ENCODE results near the gene NXPE2. TPM values are rescaled to one million over a fixed set of nuclear protein-coding genes. Genes with fewer than 3 reads are reported as not detected.
A peak's percentile ranks its signal among the peaks of the same experiment; 100 is the strongest.

Gene NXPE2
- polyA plus RNA-seq, 1 donor: 0.06 TPM

GRCh38 chr11:114738954-114739353 is 60.6 kb downstream of the NXPE2 start:
- Histone ChIP-seq H3K27me3 (ENCODE audit: control insufficient read depth, insufficient read depth, low read length) (no peaks in the 10 kb centered on the region), H3K4me3 (ENCODE audit: low read length) (no peak overlapping the region), H3K9me3 (ENCODE audit: control insufficient read depth, low read depth, low read length) (no peaks in the 10 kb centered on the region), H3K4me1 (ENCODE audit: control insufficient read depth, insufficient read depth, low read length) (no peaks in the 10 kb centered on the region), H3K36me3 (ENCODE audit: control insufficient read depth, insufficient read depth, low read length) (no peaks in the 10 kb centered on the region), H3K27ac (ENCODE audit: low read length) (no peak overlapping the region)
- DNase-seq: peak; percentile 17 to 23

GRCh38 chr11:114745150-114745671 is 66.9 kb downstream of the NXPE2 start:
- peaks cover 3% of the 10 kb centered on the region for H3K27me3 ChIP-seq (ENCODE audit: control insufficient read depth, insufficient read depth, low read length)
- no peak for DNase-seq
- 100% methylated on average over 1 of the region's 2 CpGs for WGBS (ENCODE audit: insufficient coverage, low lambda C conversion rate)

GRCh38 chr11:114746013-114746412 is 67.7 kb downstream of the NXPE2 start:
- 100% methylated on average over 1 of the region's 3 CpGs for WGBS (ENCODE audit: insufficient coverage, low lambda C conversion rate)
- no peaks in the 10 kb centered on the region for H3K36me3 ChIP-seq (ENCODE audit: control insufficient read depth, insufficient read depth, low read length)

More at GRCh38 chr11:114745150-114745671, 66.9 kb downstream of the NXPE2 start:
- no peak overlapping the region for H3K4me3 ChIP-seq (ENCODE audit: low read length)
- no peak overlapping the region for H3K27ac ChIP-seq (ENCODE audit: low read length)
- no peaks in the 10 kb centered on the region for H3K36me3 ChIP-seq (ENCODE audit: control insufficient read depth, insufficient read depth, low read length)
- H3K4me1 ChIP-seq (ENCODE audit: control insufficient read depth, insufficient read depth, low read length): no peaks in the 10 kb centered on the region
- H3K9me3 ChIP-seq (ENCODE audit: control insufficient read depth, low read depth, low read length): no peaks in the 10 kb centered on the region

More at GRCh38 chr11:114746013-114746412, 67.7 kb downstream of the NXPE2 start:
- Histone ChIP-seq H3K4me1 (ENCODE audit: control insufficient read depth, insufficient read depth, low read length) (no peaks in the 10 kb centered on the region), H3K4me3 (ENCODE audit: low read length) (no peak overlapping the region), H3K27me3 (ENCODE audit: control insufficient read depth, insufficient read depth, low read length) (peaks cover 3% of the 10 kb centered on the region), H3K9me3 (ENCODE audit: control insufficient read depth, low read depth, low read length) (no peaks in the 10 kb centered on the region), H3K27ac (ENCODE audit: low read length) (no peak overlapping the region)
- DNase-seq: no peak

Other genes with a start within 250 kb of the NXPE2 start
- gene REXO2, start 239.1 kb upstream of the NXPE2 start, polyA plus RNA-seq: 52.6 TPM
- 0.07 TPM for gene NXPE1, start 118.6 kb upstream of the NXPE2 start, polyA plus RNA-seq
- not detected for gene NXPE4, start 82.7 kb upstream of the NXPE2 start, polyA plus RNA-seq